GM19035 (cell line): ENCODE data around the gene EPHA4.

Source experiments
- ATAC-seq: cut with Tn5 transposase; IDR thresholded peaks from one replicate; pipeline ENCODE4 v1.9.1; 2021; ENCODE audit not compliant: unreplicated experiment

The EPHA4 gene

GRCh38 chr2:221410487-221410886 is 161.6 kb downstream of the EPHA4 start:
- ATAC-seq, result no peak

- ATAC-seq, result no peak
Observed at GRCh38 chr2:221407765-221408164, 164.3 kb downstream of the EPHA4 start.

GRCh38 chr2:221405521-221405920 is 166.6 kb downstream of the EPHA4 start:
- ATAC-seq, result no peak

- ATAC-seq, result no peak
Observed at GRCh38 chr2:221402072-221402471, 170.0 kb downstream of the EPHA4 start.

GRCh38 chr2:221400411-221400810 is 171.7 kb downstream of the EPHA4 start:
- no peak for ATAC-seq

GRCh38 chr2:221399183-221399582 is 172.9 kb downstream of the EPHA4 start:
- ATAC-seq, result no peak

- no peak for ATAC-seq
Observed at GRCh38 chr2:221397187-221397586, 174.9 kb downstream of the EPHA4 start.

- no peak for ATAC-seq
Observed at GRCh38 chr2:221392228-221392881, 179.7 kb downstream of the EPHA4 start.

- ATAC-seq, result no peak
Observed at GRCh38 chr2:221390878-221391277, 181.2 kb downstream of the EPHA4 start.

- no peak for ATAC-seq
Observed at GRCh38 chr2:221389904-221390303, 182.2 kb downstream of the EPHA4 start.

GRCh38 chr2:221389421-221389820 is 182.7 kb downstream of the EPHA4 start:
- no peak for ATAC-seq

- no peak for ATAC-seq
Observed at GRCh38 chr2:221388891-221389290, 183.2 kb downstream of the EPHA4 start.

GRCh38 chr2:221385716-221386115 is 186.4 kb downstream of the EPHA4 start:
- no peak for ATAC-seq

- ATAC-seq, result no peak
Observed at GRCh38 chr2:221381928-221382488, 190.1 kb downstream of the EPHA4 start.

- ATAC-seq, result no peak
Observed at GRCh38 chr2:221380686-221381085, 191.4 kb downstream of the EPHA4 start.

GRCh38 chr2:221380062-221380461 is 192.0 kb downstream of the EPHA4 start:
- ATAC-seq, result no peak

GRCh38 chr2:221377597-221377996 is 194.5 kb downstream of the EPHA4 start:
- no peak for ATAC-seq

GRCh38 chr2:221377066-221377465 is 195.0 kb downstream of the EPHA4 start:
- ATAC-seq, result no peak

- no peak for ATAC-seq
Observed at GRCh38 chr2:221374234-221374633, 197.9 kb downstream of the EPHA4 start.

GRCh38 chr2:221372907-221373306 is 199.2 kb downstream of the EPHA4 start:
- no peak for ATAC-seq

GRCh38 chr2:221372159-221372884 is 199.8 kb downstream of the EPHA4 start:
- no peak for ATAC-seq

- ATAC-seq, result no peak
Observed at GRCh38 chr2:221371347-221371746, 200.8 kb downstream of the EPHA4 start.
